Ramos (cell line): ENCODE measurements around the gene HLCS.

ENCODE experiments used
- in situ Hi-C: fragments of 300-500 bp; cut with MboI; formaldehyde crosslinking; loops from one replicate; pipeline ENCODE4 v1.14.3; 2022; ENCODE audit warnings: low sequenced_read_pairs; ENCODE audit not compliant: unreplicated experiment

HLCS gene

GRCh38 chr21:36856643-36857042 lies 109.8 kb downstream of the HLCS start:
- in situ Hi-C loops = no loop called here

DNA sequence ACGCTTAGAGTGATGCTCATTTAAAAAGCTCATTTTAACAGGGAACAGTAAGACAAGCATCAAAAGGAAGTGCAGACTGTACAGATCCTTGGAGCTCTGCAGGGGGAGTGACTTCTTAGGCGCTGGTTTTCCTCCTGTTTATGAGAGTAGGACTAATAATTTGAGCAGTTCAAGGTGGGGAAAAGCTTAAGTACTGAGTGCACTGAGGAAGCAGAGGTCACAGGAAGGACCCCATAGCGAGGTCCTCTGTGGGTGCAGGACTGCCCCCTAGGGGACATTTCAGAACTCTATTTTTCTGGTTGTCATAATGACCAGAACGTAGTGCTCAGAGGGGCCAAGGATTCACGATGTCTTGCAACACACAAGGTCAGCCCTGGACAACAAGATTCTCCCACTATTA lies 112.1 kb downstream of the HLCS start:
- in situ Hi-C loops = no loop called here

- in situ Hi-C loops = no loop called here
These were observed 113.6 kb downstream of the HLCS start for GRCh38 chr21:36852864-36853263.

GRCh38 chr21:36852293-36852692 lies 114.2 kb downstream of the HLCS start:
- in situ Hi-C loops = no loop called here

GRCh38 chr21:36851121-36851520 lies 115.3 kb downstream of the HLCS start:
- in situ Hi-C loops = no loop called here

DNA sequence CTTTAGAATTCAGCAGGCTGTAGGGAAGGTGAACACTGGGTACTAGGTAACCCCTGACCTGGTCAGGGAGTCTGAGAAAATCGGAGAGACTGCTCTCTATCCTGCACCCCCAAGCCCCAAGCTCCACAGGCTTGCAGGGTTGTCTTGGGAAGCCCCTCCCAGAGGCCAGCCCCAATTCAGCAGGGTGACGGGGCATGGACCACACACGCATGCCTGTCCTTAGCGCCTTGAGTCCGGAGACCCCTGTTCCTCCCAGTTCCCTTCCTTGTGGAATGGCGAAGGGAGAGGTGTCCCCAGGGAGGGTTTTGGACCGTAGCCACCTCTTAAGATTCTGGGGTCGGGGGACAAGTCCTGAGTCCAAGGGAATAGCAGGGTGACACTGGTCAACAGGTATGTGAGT lies 116.1 kb downstream of the HLCS start:
- in situ Hi-C loops = no loop called here

DNA sequence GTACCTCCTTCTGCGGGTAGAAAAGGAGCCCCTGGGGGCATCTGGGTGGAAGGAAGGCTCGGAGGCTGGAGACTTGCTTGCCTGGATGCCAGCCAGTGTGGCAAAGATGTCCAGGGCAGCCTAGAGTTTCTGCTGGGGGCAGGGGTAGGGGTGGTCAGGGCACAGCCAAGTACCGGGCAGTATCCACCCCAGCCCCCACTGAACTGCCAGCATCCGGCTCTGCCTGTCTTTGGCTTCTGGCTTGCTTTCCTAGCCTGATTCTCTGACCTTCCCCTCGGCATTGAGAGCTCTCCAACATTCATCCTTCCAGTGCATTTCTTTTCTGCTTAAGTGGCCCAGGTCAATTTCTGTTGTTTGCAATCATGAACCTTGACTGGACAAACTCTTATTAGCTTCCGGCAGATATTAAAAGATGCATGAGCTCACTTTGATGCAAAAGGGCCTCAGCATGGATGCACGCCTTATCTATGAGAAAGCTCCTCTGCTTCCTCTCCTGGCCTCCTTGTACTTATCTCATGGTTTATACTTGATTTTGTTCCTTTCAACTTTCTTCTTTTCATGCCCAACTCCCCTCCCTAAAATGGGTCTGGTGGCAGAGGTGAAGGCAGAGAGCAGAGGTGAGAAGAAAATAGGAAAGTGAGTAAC lies 116.9 kb downstream of the HLCS start:
- in situ Hi-C loops = no loop called here

DNA sequence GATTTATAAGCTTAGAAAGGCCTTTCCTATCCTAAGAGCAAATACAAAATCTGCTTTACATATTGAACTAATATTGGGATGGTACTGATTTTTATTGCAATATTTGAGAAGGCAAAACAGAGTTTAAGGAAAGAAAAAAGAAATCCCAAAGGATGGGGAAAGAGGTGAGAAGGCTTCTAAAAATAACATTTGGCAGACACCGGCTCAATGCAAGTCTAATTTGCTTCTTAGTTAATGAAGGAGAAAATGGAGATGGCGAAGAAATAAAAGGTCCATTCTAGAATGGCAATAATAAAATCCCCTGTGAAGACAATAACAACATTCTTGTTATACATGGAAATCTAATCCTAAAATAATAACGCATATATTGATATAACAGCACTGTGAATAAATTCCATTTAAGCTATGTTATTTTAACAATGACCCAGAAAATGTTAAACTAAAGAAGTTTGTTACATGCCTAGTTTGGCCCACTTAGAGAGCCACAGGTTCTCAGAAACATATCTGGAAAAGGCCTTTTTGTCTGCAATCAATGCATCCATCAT lies 117.7 kb downstream of the HLCS start:
- in situ Hi-C loops = no loop called here

DNA sequence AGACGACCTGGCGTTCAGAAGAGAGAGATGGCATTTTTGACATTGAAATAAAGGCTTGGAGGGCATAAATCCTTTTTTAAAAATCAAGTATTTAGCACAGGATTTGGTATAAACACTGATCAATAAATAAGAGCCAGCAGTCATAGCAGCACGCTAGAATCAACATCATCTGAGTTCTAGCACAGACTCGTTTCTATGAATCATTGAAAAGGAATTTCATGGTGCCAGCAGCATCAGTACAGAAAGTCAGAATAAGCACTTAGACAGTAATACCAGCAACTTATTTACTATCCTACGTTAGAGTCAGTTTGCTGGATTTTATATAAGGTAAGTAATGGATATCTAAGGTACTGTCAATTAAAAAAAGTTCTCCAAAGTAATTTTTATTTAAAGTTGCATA lies 119.3 kb downstream of the HLCS start:
- in situ Hi-C loops = no loop called here

DNA sequence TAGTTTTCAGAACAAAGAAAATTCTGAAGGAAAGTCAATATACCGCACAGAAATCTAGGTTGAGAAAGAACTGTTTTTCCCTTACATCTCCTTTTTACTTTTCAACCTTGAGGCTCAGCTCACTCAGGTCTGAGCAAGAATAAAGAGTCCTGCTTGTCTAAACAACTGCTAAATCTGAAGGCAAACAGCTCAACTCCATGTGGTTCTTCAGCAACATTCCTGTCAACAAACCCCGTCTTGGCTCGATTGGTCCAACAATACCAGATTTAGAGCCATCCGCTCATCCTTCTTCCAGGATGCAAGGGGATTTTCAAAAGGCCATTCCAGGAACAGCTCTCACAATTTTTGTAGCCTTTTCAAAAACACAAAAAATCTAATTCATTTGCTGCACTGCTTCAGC lies 119.8 kb downstream of the HLCS start:
- in situ Hi-C loops = no loop called here

GRCh38 chr21:36845790-36846189 lies 120.7 kb downstream of the HLCS start:
- in situ Hi-C loops = no loop called here

GRCh38 chr21:36845070-36845469 lies 121.4 kb downstream of the HLCS start:
- in situ Hi-C loops = no loop called here

DNA sequence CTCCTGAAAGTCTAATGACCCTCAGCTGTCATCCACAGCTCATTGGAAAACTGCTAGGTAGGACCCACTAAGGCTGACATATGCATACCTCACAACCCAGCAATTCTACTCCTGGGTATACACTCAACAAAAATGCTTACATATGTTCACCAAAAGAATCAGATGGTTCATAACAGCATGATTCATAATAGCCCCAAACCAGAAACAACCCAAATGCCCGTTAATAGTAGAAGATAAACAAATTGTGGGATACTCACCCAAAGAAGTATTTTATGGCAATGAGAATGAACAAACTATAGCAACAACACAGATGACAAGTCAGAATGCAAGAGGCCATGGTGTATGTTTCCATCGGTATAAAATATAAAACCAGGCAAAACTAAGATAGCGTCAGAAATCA lies 124.6 kb downstream of the HLCS start:
- in situ Hi-C loops = no loop called here

DNA sequence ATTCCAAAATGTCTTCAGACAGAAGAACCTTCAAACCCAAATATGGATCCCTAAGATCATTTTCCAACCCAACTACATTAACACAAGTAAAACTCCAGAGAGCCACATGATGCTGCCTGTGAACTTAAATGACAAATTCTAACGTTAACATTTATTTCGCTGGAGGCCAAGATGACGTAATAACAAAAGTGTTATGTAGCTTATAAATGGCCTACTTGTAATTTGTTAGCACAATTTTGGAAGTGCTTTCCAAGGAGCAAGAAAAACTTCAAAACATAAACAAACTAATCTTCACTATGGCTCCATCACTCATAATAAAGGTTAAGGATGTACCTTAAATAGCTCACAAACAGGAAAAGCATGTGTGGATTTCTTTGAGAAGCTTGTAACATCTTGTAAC lies 126.7 kb downstream of the HLCS start:
- in situ Hi-C loops = no loop called here

GRCh38 chr21:36839123-36839522 lies 127.3 kb downstream of the HLCS start:
- in situ Hi-C loops = no loop called here

GRCh38 chr21:36835383-36835795 lies 131.1 kb downstream of the HLCS start:
- in situ Hi-C loops = no loop called here

DNA sequence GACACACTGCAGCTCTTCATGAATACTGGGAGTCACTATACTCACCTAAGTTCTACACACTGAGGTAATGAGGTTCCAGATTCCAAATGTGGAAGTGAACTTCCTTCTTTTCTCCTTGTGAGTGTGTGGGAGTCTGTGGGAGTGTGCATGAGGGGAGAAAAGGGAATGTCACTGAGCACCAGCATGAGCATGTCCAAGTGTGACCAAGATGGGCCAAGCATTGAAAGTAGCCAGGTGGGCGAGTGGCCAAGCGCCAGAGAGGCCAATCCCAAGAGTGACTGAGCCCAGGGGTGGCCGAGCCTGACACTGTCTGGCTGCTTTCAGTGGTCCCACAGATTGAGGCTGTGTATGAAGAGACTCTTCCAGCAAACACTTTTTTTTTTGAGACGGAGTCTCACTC lies 132.3 kb downstream of the HLCS start:
- in situ Hi-C loops = no loop called here

- in situ Hi-C loops = no loop called here
These were observed 136.4 kb downstream of the HLCS start for GRCh38 chr21:36830100-36830499.

DNA sequence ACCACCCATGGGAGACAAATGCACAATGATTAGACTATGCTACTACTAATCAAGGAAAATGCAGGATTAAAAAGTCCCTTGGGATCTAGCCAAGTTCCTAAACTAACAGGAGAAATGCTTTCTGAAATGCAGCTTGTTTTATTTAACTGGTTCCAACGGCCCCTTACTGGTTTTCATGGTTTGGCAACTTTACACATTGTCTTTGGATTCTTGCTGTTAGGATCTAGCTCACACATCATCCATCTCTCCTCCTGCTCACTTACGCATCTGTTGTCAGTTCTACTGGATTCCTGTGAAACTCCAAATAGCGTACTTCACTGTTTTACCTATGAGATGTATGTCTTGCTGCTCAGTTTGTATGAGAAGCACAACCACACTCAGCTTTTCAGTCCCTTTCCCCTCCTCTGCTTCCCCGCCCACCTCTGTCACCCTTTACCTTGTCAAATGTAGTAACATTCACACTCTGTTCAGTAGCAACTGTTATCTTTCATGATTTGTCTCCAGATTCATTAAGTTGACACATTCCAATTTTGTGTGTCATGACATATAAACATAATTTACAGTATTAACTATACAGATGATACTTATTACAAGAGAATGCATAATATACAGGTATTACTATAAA lies 137.5 kb downstream of the HLCS start:
- in situ Hi-C loops = no loop called here

DNA sequence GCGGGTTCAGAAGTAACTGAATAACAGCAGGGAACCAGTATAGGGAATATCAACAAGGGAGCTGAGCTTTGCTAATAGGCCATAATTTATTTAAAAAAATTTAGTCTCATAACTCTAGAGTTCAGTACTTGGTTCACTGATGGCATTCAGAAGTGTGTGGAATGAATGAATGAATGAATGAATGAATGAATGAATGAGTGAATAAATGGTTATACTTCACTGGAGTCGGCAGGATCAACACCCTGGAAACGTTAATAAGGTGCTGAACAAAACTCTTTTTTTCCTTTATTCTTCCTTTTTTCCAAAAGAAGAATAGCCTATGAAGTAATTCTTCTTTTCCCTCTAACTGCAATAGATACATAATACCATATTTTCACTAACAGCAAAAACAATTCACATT lies 138.3 kb downstream of the HLCS start:
- in situ Hi-C loops = no loop called here

DNA sequence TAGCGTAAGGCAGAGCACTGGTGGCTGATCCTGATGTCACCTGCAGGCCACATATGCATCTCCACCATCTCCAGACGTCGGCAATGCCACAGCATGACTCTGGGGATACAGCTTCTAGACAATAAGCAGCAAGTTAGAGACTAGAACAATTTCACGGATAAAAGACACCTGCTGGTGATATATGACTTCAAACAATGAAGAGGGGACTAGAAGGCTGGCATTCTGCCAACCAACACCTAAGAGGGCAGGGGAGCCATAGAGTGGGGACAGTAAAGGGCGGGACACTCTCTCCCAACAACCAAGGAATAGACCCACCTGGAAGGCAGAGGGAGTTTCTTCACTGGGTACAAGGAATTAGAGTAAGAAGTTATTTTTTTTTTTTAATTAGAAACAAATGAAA lies 140.8 kb downstream of the HLCS start:
- in situ Hi-C loops = no loop called here

DNA sequence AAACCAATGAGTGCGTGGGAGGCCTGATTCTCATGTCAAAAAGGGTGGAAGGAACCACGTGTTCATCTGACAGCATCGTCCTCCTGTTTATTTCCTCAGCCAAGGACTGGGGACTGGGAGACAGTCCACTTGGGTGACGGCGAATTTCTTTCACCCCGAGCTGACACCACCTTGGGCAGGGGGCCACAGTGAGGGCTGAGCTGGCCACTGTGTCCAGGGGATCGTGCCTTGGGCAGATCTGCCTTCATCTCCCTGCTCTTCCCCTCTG lies 145.5 kb downstream of the HLCS start:
- in situ Hi-C loops = no loop called here
